GM12801 (cell line): ENCODE results near the gene AFAP1L1.

Experiments used
- CTCF ChIP-seq: IDR thresholded peaks from one replicate; pipeline ENCODE4 v1.5.1; 2011; ENCODE audit warnings: control low read depth; ENCODE audit not compliant: insufficient read length; ENCODE audit errors: extremely low read depth

AFAP1L1 gene

GRCh38 chr5:149261246-149261645 is 10.4 kb upstream of the AFAP1L1 start:
- TF ChIP-seq CTCF = no peak

- TF ChIP-seq CTCF = no peak
These were observed 9.3 kb upstream of the AFAP1L1 start for GRCh38 chr5:149262315-149262714.

- TF ChIP-seq CTCF = no peak
These were observed 7.1 kb upstream of the AFAP1L1 start for GRCh38 chr5:149264439-149265067.

- TF ChIP-seq CTCF = no peak
These were observed 6.6 kb upstream of the AFAP1L1 start for GRCh38 chr5:149265068-149265465.

- no peak for TF ChIP-seq CTCF
These were observed 6.1 kb upstream of the AFAP1L1 start for GRCh38 chr5:149265597-149265996.

GRCh38 chr5:149267241-149267973 is 4.3 kb upstream of the AFAP1L1 start:
- TF ChIP-seq CTCF = no peak

GRCh38 chr5:149268928-149269557 is 2.6 kb upstream of the AFAP1L1 start:
- TF ChIP-seq CTCF = no peak
